HCT116 (cell line): ENCODE data around the gene ZNF140. TPM values are rescaled to one million over a fixed set of nuclear protein-coding genes. Genes with fewer than 3 reads are reported as not detected.

Source experiments
- ATAC-seq: fragments of 200-7000 bp; cut with Tn5 transposase; 2 replicates; pipeline ENCODE4 v1.9.1; 2020; ENCODE audit warnings: mild to moderate bottlenecking, moderate library complexity
- BruUV-seq: library from RNA; stranded (reverse); fragments of 400-500 nt; replicated peaks from 2 replicates; lab custom pipeline; 2021; lab: Mats Ljungman, UMichigan
- CTCF ChIA-PET: fragments of 300-600 bp; sonication (Branson Sonifier 250); formaldehyde crosslinking; loops from one replicate; lab custom pipeline; 2021; ENCODE audit warnings: antibody characterized with exemption; lab: Charles Lee
- POLR2A ChIA-PET: fragments of 300-600, 350-600 bp; sonication (Branson Sonifier 250); formaldehyde crosslinking; loops from one replicate; lab custom pipeline; 2021; ENCODE audit warnings: antibody characterized with exemption; lab: Charles Lee
- RAD21 ChIA-PET, 2 experiments: fragments of 300-600 bp; sonication (Branson Sonifier 250); formaldehyde crosslinking; loops; one replicate each; lab custom pipeline; 2023; ENCODE audit warnings: low total read pairs in 2 of 2; ENCODE audit not compliant: uncharacterized antibody in 2 of 2, unreplicated experiment in 2 of 2, low non-redundant PET in 1 of 2; lab: Charles Lee
- DNase-seq: peaks from one replicate; pipeline ENCODE4 v3.0.0-alpha.2; 2010; ENCODE audit warnings: low read depth, low spot score
- H2AFZ ChIP-seq: fragments of 200-600 bp; shearing (Covaris generic), sonication (generic); 2 replicates; pipeline ENCODE4 v1.6.1; 2017; ENCODE audit warnings: low read depth, mixed run types, mixed read lengths, antibody characterized with exemption, low read length; ENCODE audit not compliant: poor library complexity, severe bottlenecking
- H3K27ac ChIP-seq: 2 replicates; pipeline ENCODE4 v1.5.1; 2012; ENCODE audit warnings: low read depth, low read length
- H3K27me3 ChIP-seq: fragments of 200-600 bp; sonication (generic); 2 replicates; pipeline ENCODE4 v1.6.1; 2016; ENCODE audit warnings: mixed run types, low read length, mixed read lengths; ENCODE audit not compliant: insufficient read depth
- H3K36me3 ChIP-seq, 2 experiments: fragments of 200-500 bp in 1 of 2; fragments of 200-600 bp in 1 of 2; sonication (Bioruptor generic) in 1 of 2; sonication (generic) in 1 of 2; 2 replicates each; pipeline versions ENCODE4 v1.5.1 to v1.6.1; 2014 to 2016; ENCODE audit warnings: low read length in 2 of 2, inconsistent platforms in 1 of 2, mixed read lengths in 1 of 2, mixed run types in 1 of 2; ENCODE audit not compliant: insufficient read depth in 2 of 2, control insufficient read depth in 1 of 2
- H3K4me1 ChIP-seq, 2 experiments: fragments of 200-600 bp in 1 of 2; sonication (generic) in 1 of 2; 2 replicates each; pipeline versions ENCODE4 v1.5.1 to v1.6.1; 2012 to 2017; ENCODE audit warnings: low read length in 2 of 2, inconsistent platforms in 1 of 2, mild to moderate bottlenecking in 1 of 2, mixed read lengths in 1 of 2, mixed run types in 1 of 2, moderate library complexity in 1 of 2; ENCODE audit not compliant: insufficient read depth in 2 of 2, control insufficient read depth in 1 of 2
- H3K4me2 ChIP-seq: fragments of 200-600 bp; sonication (generic); 2 replicates; pipeline ENCODE4 v1.6.1; 2017; ENCODE audit warnings: mixed run types, low read length, mixed read lengths
- H3K4me3 ChIP-seq, 2 experiments: fragments of 200-600 bp in 1 of 2; sonication (generic) in 1 of 2; replicated peaks in 1 of 2; 2 replicates each; pipeline ENCODE4 v1.5.1; 2011 to 2016; ENCODE audit warnings: low read length in 2 of 2, control low read depth in 1 of 2, low read depth in 1 of 2, mild to moderate bottlenecking in 1 of 2, mixed read lengths in 1 of 2, mixed run types in 1 of 2
- H3K79me2 ChIP-seq: fragments of 200-600 bp; sonication (generic); 2 replicates; pipeline ENCODE4 v1.6.1; 2017; ENCODE audit warnings: mild to moderate bottlenecking, mixed run types, low read length, moderate library complexity, mixed read lengths; ENCODE audit not compliant: insufficient read depth
- H3K9ac ChIP-seq: fragments of 200-600 bp; sonication (generic); 2 replicates; pipeline ENCODE4 v1.6.1; 2016; ENCODE audit warnings: low read length, mixed read lengths
- H3K9me2 ChIP-seq: fragments of 200-600 bp; sonication (generic), shearing (Covaris generic); 2 replicates; pipeline ENCODE4 v1.6.1; 2017; ENCODE audit warnings: mixed run types, mild to moderate bottlenecking, moderate library complexity; ENCODE audit not compliant: insufficient read depth
- H3K9me3 ChIP-seq, 2 experiments: fragments of 200-500 bp in 1 of 2; fragments of 200-600 bp in 1 of 2; sonication (Bioruptor generic) in 1 of 2; sonication (generic) in 1 of 2; 2 replicates each; pipeline ENCODE4 v1.6.1; 2014 to 2017; ENCODE audit warnings: low read length in 2 of 2, mixed read lengths in 2 of 2, inconsistent platforms in 1 of 2, low read depth in 1 of 2, mild to moderate bottlenecking in 1 of 2, mixed run types in 1 of 2, moderate library complexity in 1 of 2; ENCODE audit not compliant: control insufficient read depth in 1 of 2, insufficient read depth in 1 of 2
- H4K20me1 ChIP-seq: fragments of 200-600 bp; sonication (generic), shearing (Covaris generic); 2 replicates; pipeline ENCODE4 v1.6.1; 2017; ENCODE audit warnings: mixed run types, mild to moderate bottlenecking, moderate library complexity; ENCODE audit not compliant: insufficient read depth
- ATF3 ChIP-seq: IDR thresholded peaks from 2 replicates; pipeline ENCODE4 v1.6.1; 2012
- CBX3 ChIP-seq: IDR thresholded peaks from 2 replicates; pipeline ENCODE4 v1.6.1; 2012; ENCODE audit warnings: low read depth
- CEBPB ChIP-seq: IDR thresholded peaks from 2 replicates; pipeline ENCODE4 v1.6.1; 2012; ENCODE audit warnings: low read depth
- EGR1 ChIP-seq: IDR thresholded peaks from 2 replicates; pipeline ENCODE4 v1.6.1; 2012; ENCODE audit warnings: low read depth
- EZH2 ChIP-seq: fragments of 200-600 bp; sonication (generic); IDR thresholded peaks from 2 replicates; pipeline ENCODE4 v1.6.1; 2017; ENCODE audit warnings: antibody characterized with exemption, mixed run types
- EZH2phosphoT487 ChIP-seq: fragments of 200-600 bp; IDR thresholded peaks from 2 replicates; pipeline ENCODE4 v1.6.1; 2018; ENCODE audit warnings: antibody characterized with exemption, borderline replicate concordance
- FOSL1 ChIP-seq: IDR thresholded peaks from 2 replicates; pipeline ENCODE4 v1.6.1; 2012; ENCODE audit warnings: low read depth
- JUND ChIP-seq: IDR thresholded peaks from 2 replicates; pipeline ENCODE4 v1.6.1; 2012
- MAX ChIP-seq: IDR thresholded peaks from 2 replicates; pipeline ENCODE4 v1.6.1; 2012
- POLR2A ChIP-seq: IDR thresholded peaks from 2 replicates; pipeline ENCODE4 v1.7.0; 2011; ENCODE audit warnings: borderline replicate concordance; ENCODE audit not compliant: insufficient read depth, insufficient read length; ENCODE audit errors: extremely low read depth
- POLR2AphosphoS5 ChIP-seq: IDR thresholded peaks from 2 replicates; pipeline ENCODE4 v1.6.1; 2011; ENCODE audit warnings: mild to moderate bottlenecking, low read depth, low read length, moderate library complexity
- RAD21 ChIP-seq: IDR thresholded peaks from 2 replicates; pipeline ENCODE4 v1.6.1; 2012; ENCODE audit warnings: low read depth, mild to moderate bottlenecking
- REST ChIP-seq: IDR thresholded peaks from 2 replicates; pipeline ENCODE4 v1.6.1; 2012; ENCODE audit warnings: low read depth
- SP1 ChIP-seq: IDR thresholded peaks from 2 replicates; pipeline ENCODE4 v1.6.1; 2012; ENCODE audit warnings: low read depth
- SRF ChIP-seq: IDR thresholded peaks from 2 replicates; pipeline ENCODE4 v1.6.1; 2012; ENCODE audit warnings: low read depth
- TCF7L2 ChIP-seq: IDR thresholded peaks from 2 replicates; pipeline ENCODE4 v1.7.0; 2011; ENCODE audit warnings: borderline replicate concordance, inconsistent platforms; ENCODE audit not compliant: insufficient read depth, insufficient read length; ENCODE audit errors: extremely low read depth
- ZFX ChIP-seq: fragments of 450-650 bp; IDR thresholded peaks from 2 replicates; pipeline ENCODE4 v1.6.1; 2017
- intact Hi-C: fragments of 100-400 bp; cut with micrococcal nuclease; formaldehyde crosslinking; loops from 2 replicates; pipeline ENCODE4 v1.10.0; 2022
- total RNA-seq: library from RNA; stranded (reverse); gene quantifications from one replicate; pipeline ENCODE4 v1.2.1, GENCODE V29; 2021; ENCODE audit not compliant: unreplicated experiment

ZNF140 gene
- total RNA-seq, 1 experiment from 2014 or later: not detected

- no peak overlapping the region for H3K27ac ChIP-seq
- no TSS peak for BruUV-seq
- 0 out of 4 replicates have a peak, but pooled peaks cover 0 to 2% of the 10 kb centered on the region in 2 experiments for H3K36me3 ChIP-seq
- no peak overlapping the region for H3K9ac ChIP-seq
- H2AFZ ChIP-seq: no peak overlapping the region
- ChIA-PET CTCF (no interaction called here), RAD21 (no interaction called here), POLR2A (no interaction called here)
- no peaks in the 10 kb centered on the region for H4K20me1 ChIP-seq
- ATAC-seq (no peak), DNase-seq (no peak)
- no peaks in the 10 kb centered on the region for H3K4me1 ChIP-seq
- no peaks in the 10 kb centered on the region for H3K9me2 ChIP-seq
- intact Hi-C loops: no loop called here
- H3K4me3 ChIP-seq: no peak overlapping the region
- H3K27me3 ChIP-seq: no peaks in the 10 kb centered on the region
- H3K4me2 ChIP-seq: no peak overlapping the region
- peaks cover 67 to 77% of the 10 kb centered on the region in 2 experiments; a peak in 3 of 4 replicates for H3K9me3 ChIP-seq
- no peaks in the 10 kb centered on the region for H3K79me2 ChIP-seq
- no peak for TF ChIP-seq CEBPB
- no peak for TF ChIP-seq ZFX
- TF ChIP-seq POLR2A: no peak
- no peak for TF ChIP-seq SP1
- TF ChIP-seq SRF: no peak
- TF ChIP-seq FOSL1: no peak
- TF ChIP-seq EZH2: no peak
- TF ChIP-seq ATF3: no peak
- no peak for TF ChIP-seq CBX3
Observed at GRCh38 chr12:133061954-133062353, 18.8 kb upstream of the ZNF140 start.

- H3K36me3 ChIP-seq: no peaks in the 10 kb centered on the region
- ChIA-PET CTCF (no interaction called here), RAD21 (no interaction called here), POLR2A (no interaction called here)
- H3K4me3 ChIP-seq: no peak overlapping the region
- H3K4me2 ChIP-seq: no peak overlapping the region
- H3K27ac ChIP-seq: no peak overlapping the region
- DNase-seq (no peak), ATAC-seq (no peak)
- no peaks in the 10 kb centered on the region for H3K4me1 ChIP-seq
- no TSS peak for BruUV-seq
- no peaks in the 10 kb centered on the region for H3K27me3 ChIP-seq
- no peaks in the 10 kb centered on the region for H4K20me1 ChIP-seq
- H3K9me3 ChIP-seq: peaks cover 61 to 66% of the 10 kb centered on the region in 2 experiments; a peak in 3 of 4 replicates
- intact Hi-C loops: no loop called here
- H3K9me2 ChIP-seq: no peaks in the 10 kb centered on the region
- H3K79me2 ChIP-seq: no peaks in the 10 kb centered on the region
- no peak overlapping the region for H3K9ac ChIP-seq
- TF ChIP-seq JUND: no peak
- TF ChIP-seq CBX3: no peak
- TF ChIP-seq POLR2AphosphoS5: no peak
- TF ChIP-seq RAD21: no peak
- no peak for TF ChIP-seq ZFX
- no peak for TF ChIP-seq EZH2phosphoT487
- TF ChIP-seq ATF3: no peak
- no peak for TF ChIP-seq REST
- no peak for TF ChIP-seq EGR1
- no peak for TF ChIP-seq POLR2A
- no peak for TF ChIP-seq MAX
- TF ChIP-seq FOSL1: no peak
- no peak for TF ChIP-seq TCF7L2
- no peak overlapping the region for H2AFZ ChIP-seq
Observed at GRCh38 chr12:133063556-133063955, 17.2 kb upstream of the ZNF140 start.
